HG02852 (cell line): ENCODE data around the gene VPREB1.
"Not testable (repeated sequence)": the region's sequence is repeated elsewhere in the genome, so short reads cannot be mapped to it uniquely, and the experiment has no call there.

Experiments
- ATAC-seq: cut with Tn5 transposase; IDR thresholded peaks from one replicate; pipeline ENCODE4 v1.9.1; 2021; ENCODE audit warnings: mild to moderate bottlenecking, moderate library complexity; ENCODE audit not compliant: unreplicated experiment

The VPREB1 gene

DNA sequence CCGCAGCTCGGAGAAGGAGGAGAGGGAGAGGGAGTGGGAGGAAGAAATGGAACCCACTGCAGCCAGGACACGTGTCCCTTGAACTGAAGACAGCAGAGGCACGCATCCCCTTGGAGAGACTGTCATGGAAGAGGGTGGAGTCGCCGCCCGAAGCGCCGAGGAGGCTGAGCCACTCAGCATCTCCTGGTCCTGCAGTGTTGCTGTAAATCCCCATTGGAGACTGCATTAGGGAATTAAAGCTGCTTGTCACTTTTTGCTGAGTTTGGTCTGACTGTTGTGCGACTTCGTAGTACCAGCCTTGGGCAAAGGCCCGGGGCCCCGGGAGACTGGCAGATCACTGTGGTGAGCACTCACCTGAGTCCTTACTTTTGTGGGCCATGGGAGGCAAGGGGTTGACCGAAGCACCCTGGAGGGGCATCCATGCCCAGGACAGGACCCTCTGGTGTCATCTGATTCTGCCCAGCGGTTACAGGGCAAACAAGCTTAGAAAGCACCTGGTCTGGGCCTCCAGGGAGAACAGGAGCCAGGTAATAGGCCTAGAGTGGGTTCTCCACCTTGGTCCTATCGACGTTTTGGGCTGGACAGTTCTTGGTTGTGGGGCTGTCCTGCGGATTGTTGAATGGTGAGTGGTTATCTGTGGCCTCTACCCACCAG, 797 bp downstream of the VPREB1 start:
- no peak for ATAC-seq

GRCh38 chr22:22245935-22246525, 1.4 kb downstream of the VPREB1 start:
- ATAC-seq: no peak

DNA sequence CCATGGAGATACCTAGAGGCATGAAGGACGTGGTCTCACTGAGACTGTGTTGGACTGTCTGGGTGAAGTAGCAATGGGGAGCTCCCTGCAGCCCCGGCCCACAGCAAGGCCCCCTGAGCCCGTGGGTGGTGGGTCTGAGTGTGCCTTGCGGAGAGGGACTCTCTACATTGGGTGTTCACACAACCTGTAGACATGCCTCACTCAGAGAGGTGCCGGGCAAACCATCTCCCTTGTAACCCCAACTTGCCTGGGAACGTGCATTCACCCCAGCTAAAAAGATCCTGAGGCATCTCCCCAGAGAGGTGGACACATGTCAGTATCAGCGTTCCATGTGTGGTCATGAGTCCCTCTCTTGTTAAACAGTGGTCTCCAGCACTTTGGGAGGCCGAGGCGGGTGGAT, 2.1 kb downstream of the VPREB1 start:
- no peak for ATAC-seq

GRCh38 chr22:22248878-22249277, 4.3 kb downstream of the VPREB1 start:
- ATAC-seq: no peak

- not testable (repeated sequence) for ATAC-seq
These were observed 6.1 kb downstream of the VPREB1 start for GRCh38 chr22:22250651-22251050.

GRCh38 chr22:22256133-22256532, 11.5 kb downstream of the VPREB1 start:
- not testable (repeated sequence) for ATAC-seq

DNA sequence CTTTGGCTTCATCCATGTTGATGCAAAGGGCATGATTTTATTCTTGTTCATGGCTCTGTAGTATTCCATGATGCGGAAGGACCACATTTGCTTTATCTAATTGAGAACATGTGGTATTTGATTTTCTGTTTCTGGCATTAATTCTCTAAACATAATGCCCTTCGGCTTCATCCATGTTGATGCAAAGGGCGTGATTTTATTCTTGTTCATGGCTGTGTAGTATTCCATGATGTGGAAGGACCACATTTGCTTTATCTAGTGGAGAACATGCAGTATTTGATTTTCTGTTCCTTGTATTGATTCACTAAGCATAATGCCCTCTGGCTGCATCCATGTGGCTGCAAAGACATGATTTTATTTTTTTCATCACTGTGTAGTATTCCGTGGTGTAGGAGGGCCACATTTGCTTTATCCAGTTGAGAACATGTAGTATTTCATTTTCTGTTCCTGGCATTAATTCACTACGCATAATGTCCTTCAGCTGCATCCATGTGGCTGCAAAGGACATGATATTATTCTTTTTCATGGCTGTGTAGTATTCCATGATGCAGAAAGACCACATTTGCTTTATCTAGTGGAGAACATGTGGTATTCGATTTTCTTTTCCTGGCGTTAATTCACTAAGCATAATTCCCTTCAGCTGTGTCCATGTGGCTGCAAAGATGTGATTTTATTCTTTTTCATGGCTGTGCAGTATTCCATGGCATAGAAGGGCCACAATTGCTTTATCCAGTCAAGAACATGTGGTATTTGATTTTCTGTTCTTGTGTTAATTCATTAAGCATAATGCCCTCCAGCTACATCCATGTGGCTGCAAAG, 14.2 kb downstream of the VPREB1 start:
- ATAC-seq: not testable (repeated sequence)

GRCh38 chr22:22260169-22260568, 15.6 kb downstream of the VPREB1 start:
- ATAC-seq: not testable (repeated sequence)

DNA sequence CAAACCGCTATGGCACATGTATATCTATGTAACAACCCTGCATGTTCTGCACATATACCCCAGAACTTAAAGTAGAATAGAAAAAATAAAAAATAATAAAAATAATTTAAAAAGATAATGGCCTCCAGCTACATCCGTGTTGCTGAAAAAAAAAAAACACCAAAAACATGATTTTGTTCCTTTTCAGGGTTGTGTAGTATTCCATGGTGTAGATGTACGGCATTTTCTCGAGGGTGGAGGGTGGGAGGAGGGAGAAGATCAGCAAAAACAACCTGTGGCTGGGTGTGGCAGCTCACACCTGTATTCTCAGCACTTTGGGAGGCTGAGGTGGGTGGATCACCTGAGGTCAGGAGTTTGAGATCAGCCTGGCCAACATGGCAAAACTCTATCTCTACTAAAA, 16.0 kb downstream of the VPREB1 start:
- ATAC-seq: not testable (repeated sequence)

DNA sequence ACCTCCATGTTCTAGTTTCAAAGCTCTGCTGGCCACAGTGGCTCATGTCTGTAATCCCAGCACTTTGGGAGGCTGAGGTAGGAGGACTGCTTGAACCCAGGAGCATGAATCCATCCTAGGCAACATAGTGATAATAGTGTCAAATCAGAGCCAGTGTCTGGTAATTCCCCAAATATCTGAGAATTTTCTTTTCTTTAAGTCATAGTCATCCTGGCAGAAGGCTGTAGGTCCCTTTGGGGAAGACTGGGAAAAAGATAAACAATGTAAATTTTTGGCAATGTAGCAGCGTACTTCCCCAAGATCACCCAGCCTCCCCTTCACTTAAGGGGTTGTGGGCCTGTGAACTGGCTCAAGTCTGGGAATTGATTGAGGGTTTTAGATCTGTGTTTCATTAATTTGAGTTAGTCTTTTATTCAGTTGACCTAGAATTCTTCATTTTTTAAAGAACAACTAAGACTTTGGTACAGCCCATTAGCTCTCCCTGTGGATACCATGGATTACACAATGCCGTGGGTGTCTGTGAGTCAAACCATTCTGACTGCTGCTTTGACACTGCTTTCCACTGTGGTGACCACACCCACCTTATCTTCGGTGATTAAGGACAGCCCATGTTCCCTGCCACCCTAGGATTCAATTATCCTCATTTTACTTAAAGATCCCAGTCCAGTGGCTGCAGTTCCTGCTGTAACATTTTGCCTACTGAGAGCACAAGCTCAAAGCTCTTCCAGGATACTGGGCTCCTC, 17.9 kb downstream of the VPREB1 start:
- not testable (repeated sequence) for ATAC-seq

DNA sequence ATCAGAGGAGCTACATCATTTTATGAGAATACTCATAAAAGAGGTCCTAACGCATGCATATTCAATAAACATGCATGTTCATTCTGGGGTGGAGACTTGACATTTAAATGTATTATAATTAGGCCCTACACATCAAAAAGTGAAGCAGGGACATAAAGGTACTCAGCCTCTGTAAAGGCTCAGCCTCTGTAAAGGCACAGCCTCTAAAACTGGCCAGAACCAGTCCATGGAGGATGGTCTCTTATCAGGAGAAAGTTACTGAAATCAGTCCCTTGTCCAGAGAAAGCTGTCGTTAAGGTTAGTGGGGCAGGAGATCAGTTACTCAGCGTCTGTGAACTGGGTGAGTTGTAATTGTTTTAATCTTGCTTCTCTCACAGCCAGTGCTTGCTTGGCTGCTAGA, 19.2 kb downstream of the VPREB1 start:
- not testable (repeated sequence) for ATAC-seq

- not testable (repeated sequence) for ATAC-seq
These were observed 25.6 kb downstream of the VPREB1 start for GRCh38 chr22:22270036-22270676.

DNA sequence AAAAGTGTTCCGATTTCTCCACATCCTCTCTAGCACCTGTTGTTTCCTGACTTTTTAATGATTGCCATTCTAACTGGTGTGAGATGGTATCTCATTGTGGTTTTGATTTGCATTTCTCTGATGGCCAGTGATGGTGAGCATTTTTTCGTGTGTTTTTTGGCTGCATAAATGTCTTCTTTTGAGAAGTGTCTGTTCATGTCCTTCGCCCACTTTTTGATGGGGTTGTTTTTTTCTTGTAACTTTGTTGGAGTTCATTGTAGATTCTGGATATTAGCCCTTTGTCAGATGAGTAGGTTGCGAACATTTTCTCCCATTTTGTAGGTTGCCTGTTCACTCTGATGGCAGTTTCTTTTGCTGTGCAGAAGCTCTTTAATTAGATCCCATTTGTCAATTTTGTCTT, 32.8 kb downstream of the VPREB1 start:
- ATAC-seq: not testable (repeated sequence)

DNA sequence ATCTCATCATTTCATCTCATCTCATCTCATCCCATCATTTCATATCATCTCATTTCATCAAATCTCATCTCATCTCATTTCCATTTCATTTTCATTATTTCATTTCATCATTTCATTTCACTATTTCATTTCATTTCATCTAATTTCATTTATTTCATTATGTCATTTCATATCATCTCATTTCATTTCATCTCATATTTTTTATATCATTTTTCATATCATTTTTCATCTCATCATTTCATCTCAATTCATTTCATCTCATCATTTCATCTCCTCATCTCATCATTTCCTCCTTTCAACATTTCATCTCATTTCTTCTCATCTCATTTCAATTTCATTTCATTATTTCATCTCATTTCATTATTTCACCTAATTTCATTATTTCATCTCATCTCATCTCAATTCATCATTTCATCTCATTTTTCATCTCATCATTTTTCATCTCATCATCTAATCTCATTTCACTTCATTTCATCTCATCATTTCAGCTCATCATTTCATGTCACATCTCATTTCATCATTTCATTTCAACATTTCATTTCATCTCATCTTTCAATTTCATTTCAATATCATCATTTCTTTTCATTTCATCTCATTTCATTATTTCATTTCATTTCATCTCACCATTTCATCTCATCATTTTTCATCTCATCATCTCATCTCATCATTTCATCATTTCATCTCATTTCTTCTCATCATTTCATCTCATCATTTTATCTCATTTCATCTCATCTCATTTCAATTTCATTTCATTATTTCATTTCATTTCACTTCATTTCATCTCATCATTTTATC, 40.6 kb downstream of the VPREB1 start:
- ATAC-seq: not testable (repeated sequence)

DNA sequence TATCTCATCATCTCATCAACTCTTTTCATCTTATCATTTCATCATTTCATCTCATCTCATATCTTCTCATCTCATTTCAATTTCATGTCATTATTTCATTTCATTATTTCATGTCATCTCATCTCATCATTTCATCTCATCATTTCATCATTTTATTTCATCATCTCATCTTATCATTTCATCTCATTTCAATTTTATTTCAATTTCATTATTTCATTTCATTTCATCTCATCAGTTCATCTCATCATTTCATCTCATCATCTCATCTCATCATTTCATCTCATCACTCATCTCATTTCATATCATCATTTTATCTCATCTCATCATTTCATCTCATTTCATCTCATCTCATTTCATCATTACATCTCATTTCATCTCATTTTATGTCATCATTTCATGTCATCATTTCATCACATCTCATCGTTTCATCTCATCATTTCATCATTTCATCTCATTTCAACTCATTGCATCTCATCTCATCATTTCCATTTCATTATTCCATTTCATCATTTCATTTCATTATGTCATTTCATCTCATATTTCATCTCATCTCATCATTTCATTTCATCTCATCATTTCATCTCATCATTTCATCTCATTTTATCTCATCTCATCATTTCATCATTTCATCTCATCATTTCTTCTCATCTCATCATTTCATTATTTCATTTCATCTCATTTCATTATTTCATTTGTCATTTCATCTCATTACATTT, 42.0 kb downstream of the VPREB1 start:
- ATAC-seq: not testable (repeated sequence)

GRCh38 chr22:22287106-22287626, 42.6 kb downstream of the VPREB1 start:
- not testable (repeated sequence) for ATAC-seq

GRCh38 chr22:22289666-22290065, 45.1 kb downstream of the VPREB1 start:
- not testable (repeated sequence) for ATAC-seq

- not testable (repeated sequence) for ATAC-seq
These were observed 46.7 kb downstream of the VPREB1 start for GRCh38 chr22:22291129-22291806.
